Fibroblast of pulmonary artery (primary cell): ENCODE results near the gene FAM229A.

Source experiments
- DNase-seq: peaks from one replicate; pipeline ENCODE4 v3.0.0-alpha.2; 2010; ENCODE audit warnings: low read depth
- H3K4me3 ChIP-seq: replicated peaks from 2 replicates; pipeline ENCODE4 v1.5.1; 2011; ENCODE audit warnings: low read depth, mild to moderate bottlenecking, control low read depth, low read length, moderate library complexity
- CTCF ChIP-seq: IDR thresholded peaks from 2 replicates; pipeline ENCODE4 v1.5.1; 2011; ENCODE audit warnings: mild to moderate bottlenecking, control low read depth, low read length, inconsistent platforms; ENCODE audit errors: missing control alignments

The FAM229A gene

GRCh38 chr1:32330558-32331151 is 31.6 kb downstream of the FAM229A start:
- no peak for DNase-seq
- no peak overlapping the region for H3K4me3 ChIP-seq

GRCh38 chr1:32329931-32330466 is 32.3 kb downstream of the FAM229A start:
- no peak for TF ChIP-seq CTCF
- no peak overlapping the region for H3K4me3 ChIP-seq
- no peak for DNase-seq

More at GRCh38 chr1:32330558-32331151, 31.6 kb downstream of the FAM229A start:
- TF ChIP-seq CTCF, result no peak

GRCh38 chr1:32327204-32327603 is 35.1 kb downstream of the FAM229A start:
- TF ChIP-seq CTCF, result no peak
- H3K4me3 ChIP-seq, result no peak overlapping the region
- DNase-seq, result no peak

- no peak for TF ChIP-seq CTCF
- no peak overlapping the region for H3K4me3 ChIP-seq
- no peak for DNase-seq
These were observed 40.5 kb downstream of the FAM229A start for GRCh38 chr1:32321712-32322291.

GRCh38 chr1:32318127-32318869 is 44.0 kb downstream of the FAM229A start:
- TF ChIP-seq CTCF, result no peak
- no peak overlapping the region for H3K4me3 ChIP-seq
- no peak for DNase-seq

- DNase-seq, result no peak
- no peak for TF ChIP-seq CTCF
- H3K4me3 ChIP-seq, result no peak overlapping the region
These were observed 45.4 kb downstream of the FAM229A start for GRCh38 chr1:32316903-32317277.
